Measurements from ENCODE around the gene TMEM214.

- TF ChIP-seq SIN3A (IDR thresholded peaks at IDR 0.05; ENCODE audit: borderline replicate concordance, insufficient read depth, low read length) (no peak), POLR2AphosphoS5 (IDR thresholded peaks at IDR 0.05; ENCODE audit: low read depth, low read length) (no peak), TAF1 (IDR thresholded peaks at IDR 0.05; ENCODE audit: borderline replicate concordance, insufficient read depth, low read length) (no peak)
- TF ChIP-seq, protein P1, sequence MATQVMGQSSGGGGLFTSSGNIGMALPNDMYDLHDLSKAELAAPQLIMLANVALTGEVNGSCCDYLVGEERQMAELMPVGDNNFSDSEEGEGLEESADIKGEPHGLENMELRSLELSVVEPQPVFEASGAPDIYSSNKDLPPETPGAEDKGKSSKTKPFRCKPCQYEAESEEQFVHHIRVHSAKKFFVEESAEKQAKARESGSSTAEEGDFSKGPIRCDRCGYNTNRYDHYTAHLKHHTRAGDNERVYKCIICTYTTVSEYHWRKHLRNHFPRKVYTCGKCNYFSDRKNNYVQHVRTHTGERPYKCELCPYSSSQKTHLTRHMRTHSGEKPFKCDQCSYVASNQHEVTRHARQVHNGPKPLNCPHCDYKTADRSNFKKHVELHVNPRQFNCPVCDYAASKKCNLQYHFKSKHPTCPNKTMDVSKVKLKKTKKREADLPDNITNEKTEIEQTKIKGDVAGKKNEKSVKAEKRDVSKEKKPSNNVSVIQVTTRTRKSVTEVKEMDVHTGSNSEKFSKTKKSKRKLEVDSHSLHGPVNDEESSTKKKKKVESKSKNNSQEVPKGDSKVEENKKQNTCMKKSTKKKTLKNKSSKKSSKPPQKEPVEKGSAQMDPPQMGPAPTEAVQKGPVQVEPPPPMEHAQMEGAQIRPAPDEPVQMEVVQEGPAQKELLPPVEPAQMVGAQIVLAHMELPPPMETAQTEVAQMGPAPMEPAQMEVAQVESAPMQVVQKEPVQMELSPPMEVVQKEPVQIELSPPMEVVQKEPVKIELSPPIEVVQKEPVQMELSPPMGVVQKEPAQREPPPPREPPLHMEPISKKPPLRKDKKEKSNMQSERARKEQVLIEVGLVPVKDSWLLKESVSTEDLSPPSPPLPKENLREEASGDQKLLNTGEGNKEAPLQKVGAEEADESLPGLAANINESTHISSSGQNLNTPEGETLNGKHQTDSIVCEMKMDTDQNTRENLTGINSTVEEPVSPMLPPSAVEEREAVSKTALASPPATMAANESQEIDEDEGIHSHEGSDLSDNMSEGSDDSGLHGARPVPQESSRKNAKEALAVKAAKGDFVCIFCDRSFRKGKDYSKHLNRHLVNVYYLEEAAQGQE (IDR thresholded peaks at IDR 0.05; ENCODE audit: insufficient read depth in 1 of 2, low read depth in 2 of 2, low read length in 2 of 2) = no peak
These were observed 26.5 kb downstream of the TMEM214 start for GRCh38 chr2:27059141-27059820.

All from PFSK-1 (cell line).